ENCODE data around the gene NANOG.
"Not testable (repeated sequence)": the region's sequence is repeated elsewhere in the genome, so short reads cannot be mapped to it uniquely, and the experiment has no call there.

NANOG gene

GRCh38 chr12:7787574-7788293 lies 1.5 kb upstream of the NANOG start:
- TF ChIP-seq, protein P1, sequence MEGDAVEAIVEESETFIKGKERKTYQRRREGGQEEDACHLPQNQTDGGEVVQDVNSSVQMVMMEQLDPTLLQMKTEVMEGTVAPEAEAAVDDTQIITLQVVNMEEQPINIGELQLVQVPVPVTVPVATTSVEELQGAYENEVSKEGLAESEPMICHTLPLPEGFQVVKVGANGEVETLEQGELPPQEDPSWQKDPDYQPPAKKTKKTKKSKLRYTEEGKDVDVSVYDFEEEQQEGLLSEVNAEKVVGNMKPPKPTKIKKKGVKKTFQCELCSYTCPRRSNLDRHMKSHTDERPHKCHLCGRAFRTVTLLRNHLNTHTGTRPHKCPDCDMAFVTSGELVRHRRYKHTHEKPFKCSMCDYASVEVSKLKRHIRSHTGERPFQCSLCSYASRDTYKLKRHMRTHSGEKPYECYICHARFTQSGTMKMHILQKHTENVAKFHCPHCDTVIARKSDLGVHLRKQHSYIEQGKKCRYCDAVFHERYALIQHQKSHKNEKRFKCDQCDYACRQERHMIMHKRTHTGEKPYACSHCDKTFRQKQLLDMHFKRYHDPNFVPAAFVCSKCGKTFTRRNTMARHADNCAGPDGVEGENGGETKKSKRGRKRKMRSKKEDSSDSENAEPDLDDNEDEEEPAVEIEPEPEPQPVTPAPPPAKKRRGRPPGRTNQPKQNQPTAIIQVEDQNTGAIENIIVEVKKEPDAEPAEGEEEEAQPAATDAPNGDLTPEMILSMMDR (IDR thresholded peaks at IDR 0.05; ENCODE audit: low read depth, low read length, missing control alignments): no peak
- no peak for DNase-seq (ENCODE audit: extremely low read depth, low read depth)
- no peak overlapping the region for H3K4me3 ChIP-seq (replicated peaks; ENCODE audit: low read depth, low read length)

DNA sequence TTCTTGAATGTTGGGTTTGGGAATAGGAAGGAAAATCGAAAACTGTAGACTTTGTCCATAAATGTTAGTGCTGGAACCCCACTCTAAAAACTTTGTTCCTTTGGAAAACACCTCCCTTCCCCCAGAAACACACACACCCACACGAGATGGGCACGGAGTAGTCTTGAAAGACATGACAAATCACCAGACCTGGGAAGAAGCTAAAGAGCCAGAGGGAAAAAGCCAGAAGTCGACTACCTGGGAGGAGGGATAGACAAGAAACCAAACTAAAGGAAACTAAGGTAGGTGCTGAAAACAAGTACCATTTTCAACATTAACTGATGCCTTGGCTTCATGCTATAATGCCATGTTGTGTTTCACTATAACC lies 925 bp upstream of the NANOG start:
- TF ChIP-seq, protein P1 (IDR thresholded peaks at IDR 0.05; ENCODE audit: low read depth, low read length, missing control alignments): no peak
- no peak for DNase-seq (ENCODE audit: extremely low read depth, low read depth)
- no peak overlapping the region for H3K4me3 ChIP-seq (replicated peaks; ENCODE audit: low read depth, low read length)

GRCh38 chr12:7793211-7793610 lies 4.0 kb downstream of the NANOG start:
- no peak overlapping the region for H3K4me3 ChIP-seq (replicated peaks; ENCODE audit: low read depth, low read length)
- TF ChIP-seq, protein P1 (IDR thresholded peaks at IDR 0.05; ENCODE audit: low read depth, low read length, missing control alignments): no peak
- no peak for DNase-seq (ENCODE audit: extremely low read depth, low read depth)

GRCh38 chr12:7797269-7797668 lies 8.1 kb downstream of the NANOG start:
- DNase-seq (ENCODE audit: extremely low read depth, low read depth); H3K4me3 ChIP-seq (replicated peaks; ENCODE audit: low read depth, low read length): not testable (repeated sequence)

DNA sequence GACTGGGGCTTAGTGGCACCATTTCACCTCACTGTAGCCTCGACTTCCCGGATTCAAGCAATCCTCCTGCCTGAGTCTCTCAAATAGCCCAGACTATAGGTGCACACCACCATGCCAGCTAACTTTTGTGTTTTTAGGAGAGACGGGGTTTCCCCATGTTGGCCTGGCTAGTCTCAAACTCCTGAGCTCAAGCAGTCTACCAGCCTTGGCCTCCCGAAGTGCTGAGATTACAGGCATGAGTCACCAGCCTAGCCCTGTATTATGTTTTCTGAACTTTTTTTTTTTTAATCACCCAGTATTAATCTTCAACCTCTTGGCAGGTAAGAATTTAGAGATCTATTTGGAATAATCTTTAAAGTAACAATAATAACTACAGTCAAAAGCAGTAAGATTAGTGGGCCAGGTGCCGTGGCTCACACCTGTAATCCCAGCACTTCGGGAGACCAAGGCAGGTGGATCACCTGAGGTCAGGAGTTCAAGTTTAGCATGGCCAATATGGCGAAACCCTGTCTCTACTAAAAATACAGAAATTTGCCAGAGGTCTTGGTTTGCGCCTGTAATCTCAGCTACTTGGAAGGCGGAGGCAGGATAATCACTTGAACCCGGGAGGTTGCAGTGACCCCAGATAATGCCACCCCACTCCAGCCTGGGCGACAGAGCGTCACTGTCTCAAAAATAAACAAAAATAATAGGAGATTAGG lies 8.6 kb downstream of the NANOG start:
- no peak for DNase-seq (ENCODE audit: extremely low read depth, low read depth)
- no peak overlapping the region for H3K4me3 ChIP-seq (replicated peaks; ENCODE audit: low read depth, low read length)
- TF ChIP-seq, protein P1 (IDR thresholded peaks at IDR 0.05; ENCODE audit: low read depth, low read length, missing control alignments): no peak

DNA sequence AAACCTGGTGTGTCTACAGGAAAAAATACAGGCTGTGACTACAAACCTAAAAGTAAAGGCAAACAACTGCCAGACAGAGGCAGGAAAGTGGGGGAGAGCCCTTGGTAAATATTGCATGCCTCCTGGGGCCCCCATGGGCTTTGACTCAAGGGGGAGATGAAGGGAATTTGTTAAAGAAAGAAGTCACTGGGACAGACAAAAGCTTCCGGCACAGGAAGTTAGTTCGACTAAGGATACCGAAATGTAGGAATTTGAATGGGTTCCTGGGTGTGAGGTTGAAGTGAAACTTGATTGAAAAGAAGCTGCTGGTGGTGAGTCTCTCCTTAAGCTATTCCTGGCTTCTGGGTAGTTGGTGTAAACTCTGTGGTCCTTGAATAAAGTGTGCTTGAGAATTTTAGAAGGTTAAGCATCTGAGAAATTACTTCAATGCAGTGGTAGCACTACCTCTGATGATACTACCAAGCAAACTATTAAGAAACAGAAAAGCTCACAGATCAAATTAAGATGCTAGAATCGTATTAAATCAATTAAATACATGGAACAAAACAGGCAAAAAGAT lies 9.6 kb downstream of the NANOG start:
- not testable (repeated sequence) for H3K4me3 ChIP-seq (replicated peaks; ENCODE audit: low read depth, low read length); DNase-seq (ENCODE audit: extremely low read depth, low read depth)

DNA sequence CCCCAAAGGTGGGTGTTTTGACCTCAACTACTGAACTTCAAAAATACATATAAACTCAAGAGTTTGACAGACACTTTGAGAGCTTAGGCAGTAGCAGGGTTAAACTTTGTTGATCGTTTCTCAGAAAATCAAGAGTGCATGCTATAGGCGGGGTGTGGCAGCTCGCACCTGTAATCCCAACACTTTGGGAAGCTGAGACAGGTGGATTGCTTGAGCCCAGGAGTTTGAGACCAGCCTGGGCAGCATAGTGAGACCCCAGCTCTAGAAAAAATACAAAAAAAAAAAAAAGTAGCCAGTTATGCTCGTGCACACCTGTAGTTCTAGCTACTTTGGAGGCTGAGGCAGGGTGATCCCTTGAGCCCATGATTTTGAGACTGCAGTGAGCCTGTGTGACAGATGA lies 12.3 kb downstream of the NANOG start:
- DNase-seq (ENCODE audit: extremely low read depth, low read depth): no peak
- TF ChIP-seq, protein P1 (IDR thresholded peaks at IDR 0.05; ENCODE audit: low read depth, low read length, missing control alignments): no peak
- H3K4me3 ChIP-seq (replicated peaks; ENCODE audit: low read depth, low read length): no peak overlapping the region

DNA sequence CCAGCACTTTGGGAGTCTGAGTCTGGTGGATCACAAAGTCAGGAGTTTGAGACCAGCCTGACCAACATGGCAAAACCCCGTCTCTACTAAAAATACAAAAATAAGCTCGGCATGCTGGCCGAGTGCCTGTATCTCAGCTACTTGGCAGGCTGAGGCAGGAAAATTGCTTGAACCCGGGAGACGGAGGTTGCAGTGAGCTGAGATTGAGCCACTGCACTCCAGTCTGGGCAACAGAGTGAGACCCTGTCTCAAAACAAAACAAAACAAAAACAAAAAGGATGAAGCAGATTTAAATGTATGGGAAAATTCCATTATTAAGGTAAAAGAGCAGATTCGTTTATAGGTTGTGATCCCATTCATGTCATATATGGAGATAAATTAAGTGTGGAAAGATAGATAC lies 17.1 kb downstream of the NANOG start:
- DNase-seq (ENCODE audit: extremely low read depth, low read depth); H3K4me3 ChIP-seq (replicated peaks; ENCODE audit: low read depth, low read length): not testable (repeated sequence)

Data from HFF-Myc (cell line).